AG04450 (cell line): Measurements from ENCODE around the gene PCYT2. TPM values are rescaled to one million over a fixed set of nuclear protein-coding genes. Genes with fewer than 3 reads are reported as not detected.

Source experiments
- CTCF ChIA-PET: fragments of 300-600, 350-600 bp; formaldehyde crosslinking; extraction: SDS; loops from one replicate; lab custom pipeline; 2022; ENCODE audit warnings: antibody characterized with exemption, inconsistent platforms; lab: Charles Lee
- POLR2A ChIA-PET: fragments of 350-600 bp; formaldehyde crosslinking; extraction: SDS; loops from one replicate; lab custom pipeline; 2021; ENCODE audit warnings: antibody characterized with exemption, inconsistent platforms; lab: Yijun Ruan, JAX
- DNase-seq: peaks from one replicate; pipeline ENCODE4 v3.0.0-alpha.2; 2011; ENCODE audit warnings: low read depth, low spot score
- H3K27ac ChIP-seq: one replicate; pipeline ENCODE4 v1.5.1; 2012; ENCODE audit warnings: low read depth, low read length, control low read depth
- H3K27me3 ChIP-seq: one replicate; pipeline ENCODE4 v1.6.0; 2012; ENCODE audit warnings: low read length; ENCODE audit not compliant: control insufficient read depth, insufficient read depth
- H3K4me3 ChIP-seq: 2 replicates; pipeline ENCODE4 v1.5.1; 2011; ENCODE audit warnings: mild to moderate bottlenecking, low read depth, low read length, control low read depth
- H3K9me3 ChIP-seq: 2 replicates; pipeline ENCODE4 v1.5.1; 2012; ENCODE audit warnings: low read length; ENCODE audit not compliant: control insufficient read depth, insufficient read depth
- polyA plus RNA-seq: library from polyadenylated mRNA; depleted of rRNA; stranded (reverse); fragments of >200 nt; gene quantifications from 2 replicates; pipeline ENCODE4 v1.2.3, GENCODE V29; 2011
- TF ChIP-seq, protein P1 (sequence below): IDR thresholded peaks from 2 replicates; pipeline ENCODE4 v1.5.1; 2011; ENCODE audit warnings: low read depth, low read length, control low read depth, inconsistent platforms

The PCYT2 gene
- polyA plus RNA-seq, 1 experiment = 25.2 TPM

DNA sequence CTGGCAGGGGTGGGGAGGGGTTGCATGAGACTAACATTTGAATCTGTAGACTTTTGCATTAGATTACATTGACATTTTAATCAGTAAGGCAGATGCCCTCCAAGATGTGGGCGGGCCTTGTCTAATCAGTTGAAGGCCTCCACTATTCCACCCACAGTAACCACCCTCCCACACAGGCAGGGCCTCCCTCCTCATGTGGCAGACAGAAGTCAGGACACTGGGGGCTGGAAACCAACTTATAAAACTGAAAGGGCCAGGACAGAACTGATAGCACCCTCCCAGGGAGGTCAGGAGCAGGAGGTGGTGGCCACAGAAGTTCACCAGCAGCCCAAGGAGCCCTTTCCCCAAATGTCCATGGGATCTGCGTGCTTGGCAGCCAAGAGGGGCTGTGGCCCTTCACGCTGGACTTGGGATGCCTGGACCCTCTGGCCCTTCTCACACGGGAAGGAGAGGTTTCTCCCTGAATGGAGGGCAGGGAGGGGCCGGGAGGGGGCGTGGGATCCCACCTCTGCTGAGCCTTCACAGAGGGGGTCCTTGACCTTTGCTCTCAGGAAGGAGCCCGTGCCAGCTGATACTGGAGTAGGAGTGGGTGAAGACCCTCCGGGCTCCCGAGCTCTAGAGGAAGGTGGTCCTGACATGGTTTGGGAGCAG is 21.3 kb upstream of the PCYT2 start:
- POLR2A ChIA-PET = interaction anchor here (1.8 kb wide), 1 partner anchor 9 kb away, joined by 5 read pairs; no protein-coding TSS in a partner anchor

DNA sequence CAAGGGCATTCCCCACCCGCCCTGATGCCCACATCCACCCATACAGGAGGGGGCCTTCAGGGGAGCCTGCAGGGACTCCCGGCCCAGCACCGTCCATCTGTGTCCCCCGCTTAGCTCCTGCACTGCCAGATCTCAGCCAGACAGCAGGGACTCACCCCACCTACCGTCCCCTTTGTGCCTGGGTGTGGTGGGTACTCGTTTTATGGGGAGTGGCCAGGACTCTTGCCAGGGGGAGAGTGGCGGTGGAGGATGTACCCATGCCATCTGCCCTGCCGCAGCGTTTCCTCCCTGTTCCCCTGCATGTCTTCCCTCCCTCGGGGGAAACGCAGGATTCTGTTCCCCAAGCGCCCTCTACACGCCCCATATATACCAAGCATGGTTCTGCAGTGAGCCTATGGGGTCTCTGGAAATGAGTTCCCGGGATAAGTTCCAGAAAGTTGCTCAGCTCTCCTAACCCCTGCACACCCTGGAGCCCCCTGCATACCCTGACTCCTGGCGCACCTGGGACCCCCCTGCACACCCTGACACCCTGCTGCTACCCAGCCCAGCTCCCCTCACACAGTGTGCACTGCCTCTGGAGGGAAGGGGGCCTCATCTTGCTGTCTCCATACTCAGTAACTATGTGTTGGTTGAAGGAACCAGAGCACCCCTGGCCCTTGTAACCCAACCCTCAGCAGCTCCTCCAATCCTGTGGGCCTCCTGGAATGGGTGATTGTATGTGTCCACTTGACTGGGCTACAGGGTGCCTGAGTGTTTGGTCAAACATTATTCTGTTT is 20.5 kb upstream of the PCYT2 start:
- Histone ChIP-seq H3K27ac (no peak overlapping the region), H3K27me3 (no peaks in the 10 kb centered on the region), H3K9me3 (no peaks in the 10 kb centered on the region; the same call in 1 of the 2 replicates), H3K4me3 (no peak overlapping the region)
- POLR2A ChIA-PET = no interaction called here
- CTCF ChIA-PET = no interaction called here
- no peak for DNase-seq
- TF ChIP-seq, protein P1, sequence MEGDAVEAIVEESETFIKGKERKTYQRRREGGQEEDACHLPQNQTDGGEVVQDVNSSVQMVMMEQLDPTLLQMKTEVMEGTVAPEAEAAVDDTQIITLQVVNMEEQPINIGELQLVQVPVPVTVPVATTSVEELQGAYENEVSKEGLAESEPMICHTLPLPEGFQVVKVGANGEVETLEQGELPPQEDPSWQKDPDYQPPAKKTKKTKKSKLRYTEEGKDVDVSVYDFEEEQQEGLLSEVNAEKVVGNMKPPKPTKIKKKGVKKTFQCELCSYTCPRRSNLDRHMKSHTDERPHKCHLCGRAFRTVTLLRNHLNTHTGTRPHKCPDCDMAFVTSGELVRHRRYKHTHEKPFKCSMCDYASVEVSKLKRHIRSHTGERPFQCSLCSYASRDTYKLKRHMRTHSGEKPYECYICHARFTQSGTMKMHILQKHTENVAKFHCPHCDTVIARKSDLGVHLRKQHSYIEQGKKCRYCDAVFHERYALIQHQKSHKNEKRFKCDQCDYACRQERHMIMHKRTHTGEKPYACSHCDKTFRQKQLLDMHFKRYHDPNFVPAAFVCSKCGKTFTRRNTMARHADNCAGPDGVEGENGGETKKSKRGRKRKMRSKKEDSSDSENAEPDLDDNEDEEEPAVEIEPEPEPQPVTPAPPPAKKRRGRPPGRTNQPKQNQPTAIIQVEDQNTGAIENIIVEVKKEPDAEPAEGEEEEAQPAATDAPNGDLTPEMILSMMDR = no peak

More for the DNA sequence above, 21.3 kb upstream of the PCYT2 start:
- DNase-seq = no peak
- no peaks in the 10 kb centered on the region for H3K27me3 ChIP-seq
- no peaks in the 10 kb centered on the region; the same call in 1 of the 2 replicates for H3K9me3 ChIP-seq
- no peak overlapping the region for H3K4me3 ChIP-seq
- H3K27ac ChIP-seq = no peak overlapping the region
- TF ChIP-seq, protein P1 = no peak
- CTCF ChIA-PET = no interaction called here

DNA sequence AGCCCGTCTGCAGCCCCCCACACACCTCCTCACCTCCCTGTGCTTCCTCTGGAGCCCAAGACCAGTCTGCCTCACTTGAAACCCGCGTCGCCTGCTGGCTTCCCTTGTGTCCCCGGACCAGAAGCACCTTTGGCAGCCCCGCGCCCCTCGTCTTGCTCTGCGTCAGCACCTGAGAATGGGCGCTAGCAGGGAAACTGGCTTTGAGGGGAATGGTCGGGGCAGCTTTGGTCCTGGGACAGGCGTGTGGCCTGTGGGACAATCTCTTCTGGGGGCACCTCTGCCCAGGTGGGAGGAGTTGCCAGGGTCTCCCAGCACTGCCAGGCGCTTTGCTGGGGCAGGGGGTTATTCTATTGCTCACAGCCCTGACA is 20.0 kb upstream of the PCYT2 start:
- no peak overlapping the region for H3K4me3 ChIP-seq
- no peak overlapping the region for H3K27ac ChIP-seq
- no peaks in the 10 kb centered on the region; the same call in 1 of the 2 replicates for H3K9me3 ChIP-seq
- ChIA-PET POLR2A (no interaction called here), CTCF (no interaction called here)
- H3K27me3 ChIP-seq = no peaks in the 10 kb centered on the region
- TF ChIP-seq, protein P1 = no peak
- no peak for DNase-seq

DNA sequence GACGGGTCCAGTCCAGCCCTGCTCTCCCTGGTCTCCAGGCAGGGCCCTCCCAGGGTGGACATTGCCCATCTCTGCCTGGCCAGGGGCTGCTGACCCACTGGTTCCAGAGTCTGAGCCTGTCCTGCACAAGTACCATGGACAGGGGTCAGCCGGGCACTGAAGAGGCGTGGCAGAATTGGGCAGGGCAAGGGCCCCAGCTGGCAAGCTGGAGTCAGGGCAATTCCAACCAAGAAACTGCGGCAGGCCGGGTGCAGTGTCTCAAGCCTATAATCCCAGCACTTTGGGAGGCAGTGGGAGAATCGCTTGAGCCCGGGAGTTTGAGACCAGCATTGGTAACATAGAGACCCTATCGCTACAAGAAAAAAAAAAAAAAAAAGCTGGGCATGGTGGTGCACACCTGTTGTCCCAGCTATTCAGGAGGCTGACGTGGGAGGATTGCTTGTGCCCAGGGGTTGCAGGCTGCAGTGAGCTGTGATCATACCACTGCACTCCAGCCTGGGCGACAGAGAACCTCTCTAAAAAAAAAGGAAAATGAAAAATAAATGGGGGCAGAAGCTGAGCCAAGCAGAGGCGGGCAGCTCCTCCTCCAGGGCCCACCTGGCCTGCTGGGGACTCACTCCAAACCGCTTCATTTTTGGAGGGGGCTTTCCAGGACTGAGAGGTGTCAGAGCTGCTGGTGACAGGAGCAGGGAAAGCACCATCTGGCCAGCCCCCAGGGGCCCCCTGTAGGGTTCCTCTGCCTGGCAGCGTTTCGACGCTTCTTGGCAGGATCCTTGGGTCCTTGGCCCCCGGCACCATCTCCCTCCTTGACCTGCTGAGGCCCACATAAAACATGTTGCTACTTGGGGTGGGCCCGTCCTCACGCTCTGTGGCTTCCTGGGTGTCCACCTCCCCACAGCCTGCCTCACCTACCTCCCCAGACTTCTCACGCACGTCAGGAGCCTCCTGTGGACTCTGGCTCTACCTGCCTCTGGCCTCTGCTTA is 19.2 kb upstream of the PCYT2 start:
- CTCF ChIA-PET = interaction anchor here (0.6 kb wide), 1 partner anchor 401 kb away, joined by 4 read pairs; no protein-coding TSS in a partner anchor

More for the DNA sequence above, 19.2 kb upstream of the PCYT2 start:
- POLR2A ChIA-PET = interaction anchor here (0.8 to 1.3 kb wide), 2 partner anchors 17 to 65 kb away, joined by 4 to 7 read pairs; no protein-coding TSS in a partner anchor
- TF ChIP-seq, protein P1 = no peak
- Histone ChIP-seq H3K27ac (no peak overlapping the region), H3K4me3 (no peak overlapping the region), H3K9me3 (no peaks in the 10 kb centered on the region; the same call in 1 of the 2 replicates), H3K27me3 (no peaks in the 10 kb centered on the region)
- DNase-seq = no peak
